GM12891 (cell line): ENCODE measurements around the gene MAEA.
A peak's percentile ranks its signal among the peaks of the same experiment; 100 is the strongest.
"Not testable (repeated sequence)": the region's sequence is repeated elsewhere in the genome, so short reads cannot be mapped to it uniquely, and the experiment has no call there.

ENCODE experiments used
- DNase-seq: peaks from one replicate; pipeline ENCODE4 v3.0.0; 2011; ENCODE audit warnings: low spot score; ENCODE audit not compliant: insufficient read length
- FAIRE-seq: peaks from 2 replicates; lab custom pipeline; 2011; peaks lifted over from hg19 to GRCh38; lab: Jason Lieb, UNC
- PAX5 ChIP-seq: IDR thresholded peaks from 2 replicates; pipeline ENCODE4 v1.6.1; 2011; ENCODE audit warnings: low read length, moderate library complexity, mild to moderate bottlenecking; ENCODE audit not compliant: insufficient read depth, severe bottlenecking
- POLR2A ChIP-seq: IDR thresholded peaks from 2 replicates; pipeline ENCODE4 v1.6.1; 2011; ENCODE audit warnings: low read depth, low read length, control low read depth
- POLR2AphosphoS5 ChIP-seq: IDR thresholded peaks from 2 replicates; pipeline ENCODE4 v1.6.1; 2011; ENCODE audit warnings: low read depth, low read length, control low read depth
- POU2F2 ChIP-seq: IDR thresholded peaks from 2 replicates; pipeline ENCODE4 v1.6.1; 2011; ENCODE audit warnings: low read depth, mild to moderate bottlenecking, control low read depth, low read length, moderate library complexity
- SPI1 ChIP-seq: IDR thresholded peaks from 2 replicates; pipeline ENCODE4 v1.6.1; 2011; ENCODE audit warnings: low read depth, low read length, control low read depth
- TAF1 ChIP-seq: IDR thresholded peaks from 2 replicates; pipeline ENCODE4 v1.6.1; 2011; ENCODE audit warnings: low read depth, low read length, control low read depth

MAEA gene

DNA sequence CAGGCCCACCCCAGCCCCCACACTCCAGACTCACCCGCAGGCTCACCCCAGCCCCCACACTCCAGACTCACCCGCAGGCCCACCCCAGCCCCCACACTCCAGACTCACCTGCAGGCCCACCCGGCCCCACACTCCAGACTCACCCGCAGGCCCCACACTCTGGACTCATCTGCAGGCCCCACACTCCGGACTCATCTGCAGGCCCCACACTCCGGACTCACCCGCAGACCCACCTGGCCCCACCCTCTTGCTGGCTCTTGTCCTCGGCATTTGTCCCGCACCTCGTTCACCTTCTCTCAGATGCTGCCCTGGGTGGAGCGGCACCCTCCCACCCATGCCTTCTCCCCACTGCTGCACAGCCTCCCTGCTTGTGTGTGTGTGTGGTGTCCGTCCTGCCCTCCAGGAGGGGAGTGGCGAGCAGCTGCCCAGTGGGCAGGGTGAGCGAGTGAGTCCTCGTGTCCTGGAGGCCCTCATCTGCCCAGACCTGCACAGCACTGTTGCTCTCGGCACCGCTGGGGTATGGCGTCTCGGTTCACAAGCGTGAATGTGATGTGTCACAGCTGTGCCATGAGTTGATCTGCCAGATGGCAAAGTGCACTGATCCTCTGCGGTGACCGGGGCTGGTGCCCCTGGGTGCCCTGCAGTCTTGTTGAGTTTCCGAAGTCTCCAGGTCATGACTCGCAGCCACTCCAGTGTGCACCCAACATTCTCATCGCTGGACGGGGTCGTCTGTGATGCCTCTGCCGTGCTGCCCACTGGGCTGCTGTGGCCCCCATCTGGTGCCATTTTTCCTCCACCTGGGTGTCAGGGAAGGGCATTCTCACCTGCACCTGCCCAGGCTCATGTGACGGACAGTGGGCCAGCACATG lies 27.7 kb downstream of the MAEA start:
- FAIRE-seq (no peak), DNase-seq (no peak)
- TF ChIP-seq PAX5: no peak
- TF ChIP-seq POLR2AphosphoS5: no peak
- no peak for TF ChIP-seq POLR2A
- TF ChIP-seq TAF1: no peak
- TF ChIP-seq SPI1: no peak
- TF ChIP-seq POU2F2: no peak

DNA sequence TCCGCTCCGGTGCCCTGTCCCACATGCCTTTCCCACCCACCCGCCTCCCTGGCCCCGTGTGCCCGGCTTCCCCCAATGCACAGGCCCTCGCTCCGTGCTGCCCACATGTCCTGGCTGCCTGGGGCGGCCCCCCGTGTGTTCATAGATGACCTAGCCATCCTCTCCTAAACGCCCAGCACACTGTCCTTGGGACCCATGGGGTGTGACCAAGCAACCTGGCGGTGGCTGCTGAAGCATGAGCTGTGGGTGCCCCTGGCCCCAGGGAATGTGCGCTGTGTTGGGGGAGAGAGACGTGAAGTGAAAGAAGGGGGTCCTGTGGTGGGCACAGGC lies 28.3 kb downstream of the MAEA start:
- no peak for TF ChIP-seq SPI1
- TF ChIP-seq POLR2AphosphoS5: no peak
- TF ChIP-seq POLR2A: no peak
- TF ChIP-seq POU2F2: no peak
- TF ChIP-seq TAF1: no peak
- no peak for TF ChIP-seq PAX5
- no peak for FAIRE-seq

DNA sequence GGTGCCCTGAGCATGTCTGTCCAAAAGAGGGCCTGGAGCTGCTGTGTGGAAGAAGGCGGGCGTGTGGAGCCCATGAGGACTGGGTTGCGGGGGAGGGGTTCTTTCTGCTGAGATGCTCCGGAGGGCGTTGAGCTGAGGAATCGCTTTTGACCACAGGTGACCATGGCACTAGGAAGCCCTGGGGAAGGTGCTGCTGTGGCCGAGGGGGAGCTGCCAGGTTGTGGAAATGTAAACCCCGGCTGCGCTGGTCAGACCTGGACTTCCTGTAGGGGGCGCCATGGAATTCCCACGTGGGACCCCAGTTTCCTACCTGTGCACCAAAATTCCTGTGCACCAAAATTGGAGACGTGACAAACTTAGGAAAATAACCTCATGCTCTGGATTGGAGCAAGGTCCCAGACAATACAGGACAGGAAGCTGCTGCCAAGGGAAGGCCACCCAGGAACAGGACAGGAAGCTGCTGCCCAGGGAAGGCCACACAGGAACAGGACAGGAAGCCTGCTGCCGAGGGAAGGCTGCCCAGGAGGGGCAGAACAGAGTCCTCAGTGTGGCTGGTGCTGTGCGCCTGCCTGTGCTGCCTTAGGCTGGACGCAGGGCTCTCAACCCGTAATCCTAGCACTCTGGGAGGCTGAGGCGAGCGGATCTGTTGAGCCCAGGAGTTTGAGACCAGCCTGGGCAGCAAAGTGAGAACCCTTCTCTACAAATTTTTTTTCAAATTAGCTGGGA lies 29.0 kb downstream of the MAEA start:
- FAIRE-seq (no peak), DNase-seq (no peak)
- TF ChIP-seq PAX5 (no peak), SPI1 (no peak), POLR2AphosphoS5 (no peak), POLR2A (no peak), POU2F2 (no peak), TAF1 (no peak)

More for the DNA sequence above, 28.3 kb downstream of the MAEA start:
- no peak for DNase-seq

DNA sequence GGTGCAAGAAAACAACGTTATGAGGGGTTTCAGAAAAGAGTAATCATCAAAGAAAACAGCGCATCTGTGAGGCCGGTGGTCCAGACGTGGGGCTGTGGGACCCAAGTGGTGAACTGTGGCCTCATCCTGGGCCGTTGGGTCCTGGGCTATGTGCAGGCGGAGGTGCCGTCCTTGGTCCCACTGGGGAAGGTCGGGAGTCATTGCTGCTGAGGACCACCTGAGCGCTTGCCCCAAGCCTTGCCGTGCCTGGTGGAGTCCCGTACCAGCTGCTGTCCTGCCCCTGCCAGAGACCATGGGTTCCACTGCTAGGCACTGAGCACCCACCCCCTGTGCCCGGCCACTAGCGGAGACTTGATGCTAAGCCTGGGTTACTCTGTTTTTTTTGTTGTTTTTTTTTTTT lies 31.8 kb downstream of the MAEA start:
- FAIRE-seq: no peak
- TF ChIP-seq POLR2A: no peak
- TF ChIP-seq POLR2AphosphoS5: no peak
- no peak for TF ChIP-seq SPI1
- no peak for TF ChIP-seq POU2F2
- TF ChIP-seq TAF1: no peak
- no peak for TF ChIP-seq PAX5
- no peak for DNase-seq

DNA sequence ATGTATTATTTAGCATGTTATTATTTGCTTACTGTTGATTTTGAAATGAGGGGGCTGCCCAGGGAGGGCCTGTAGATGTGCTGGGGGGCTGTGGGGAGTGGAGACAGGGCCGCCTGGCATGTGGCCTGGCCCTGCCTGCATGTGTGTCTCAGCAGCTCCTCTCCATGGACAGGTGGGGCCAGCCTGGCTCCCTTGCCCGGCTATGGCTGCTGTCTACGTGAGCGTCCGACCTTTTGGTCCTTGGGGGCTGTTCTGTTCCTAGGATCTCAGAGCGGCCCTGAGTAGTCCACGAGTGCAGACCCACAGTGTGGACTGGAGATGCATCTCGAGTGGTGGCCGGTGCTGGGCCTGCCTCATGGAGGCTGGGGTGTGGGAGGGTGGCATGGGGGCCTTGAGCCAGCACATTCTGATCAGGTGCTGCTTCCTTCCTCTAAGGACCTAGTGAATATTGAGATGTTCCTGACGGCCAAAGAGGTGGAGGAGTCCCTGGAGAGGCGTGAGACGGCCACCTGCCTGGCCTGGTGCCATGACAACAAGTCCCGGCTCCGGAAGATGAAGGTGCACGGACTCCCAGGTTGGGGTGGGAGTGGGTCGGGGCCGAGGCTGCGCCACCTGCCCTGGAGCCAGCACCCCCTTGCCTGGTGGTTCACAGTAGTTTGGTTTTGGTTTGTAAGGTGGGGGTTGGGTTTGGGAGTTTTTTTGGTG lies 32.4 kb downstream of the MAEA start:
- DNase-seq (no peak), FAIRE-seq (no peak)
- TF ChIP-seq SPI1 (no peak), TAF1 (no peak), PAX5 (no peak), POLR2AphosphoS5 (no peak), POU2F2 (no peak), POLR2A (no peak)

DNA sequence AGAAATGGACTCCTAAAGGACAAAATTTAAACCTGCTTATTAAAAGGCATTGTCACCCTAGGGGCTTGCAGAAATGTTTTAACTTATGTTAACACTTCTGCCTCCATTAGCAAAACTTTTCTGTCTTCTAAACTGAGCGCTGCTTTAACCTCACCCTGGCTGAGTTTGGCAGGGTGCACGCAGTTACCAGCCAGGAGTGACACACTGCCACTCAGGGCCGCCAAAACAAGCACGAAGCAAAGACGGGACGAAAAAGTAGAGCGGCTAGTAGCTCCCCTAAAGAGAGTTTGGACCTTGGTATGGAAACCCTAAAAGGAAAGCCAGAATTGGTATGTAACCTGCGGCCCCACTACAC lies 33.6 kb downstream of the MAEA start:
- TF ChIP-seq POU2F2 (no peak), POLR2AphosphoS5 (no peak), SPI1 (no peak), PAX5 (no peak), TAF1 (no peak), POLR2A (no peak)
- DNase-seq: no peak
- no peak for FAIRE-seq

DNA sequence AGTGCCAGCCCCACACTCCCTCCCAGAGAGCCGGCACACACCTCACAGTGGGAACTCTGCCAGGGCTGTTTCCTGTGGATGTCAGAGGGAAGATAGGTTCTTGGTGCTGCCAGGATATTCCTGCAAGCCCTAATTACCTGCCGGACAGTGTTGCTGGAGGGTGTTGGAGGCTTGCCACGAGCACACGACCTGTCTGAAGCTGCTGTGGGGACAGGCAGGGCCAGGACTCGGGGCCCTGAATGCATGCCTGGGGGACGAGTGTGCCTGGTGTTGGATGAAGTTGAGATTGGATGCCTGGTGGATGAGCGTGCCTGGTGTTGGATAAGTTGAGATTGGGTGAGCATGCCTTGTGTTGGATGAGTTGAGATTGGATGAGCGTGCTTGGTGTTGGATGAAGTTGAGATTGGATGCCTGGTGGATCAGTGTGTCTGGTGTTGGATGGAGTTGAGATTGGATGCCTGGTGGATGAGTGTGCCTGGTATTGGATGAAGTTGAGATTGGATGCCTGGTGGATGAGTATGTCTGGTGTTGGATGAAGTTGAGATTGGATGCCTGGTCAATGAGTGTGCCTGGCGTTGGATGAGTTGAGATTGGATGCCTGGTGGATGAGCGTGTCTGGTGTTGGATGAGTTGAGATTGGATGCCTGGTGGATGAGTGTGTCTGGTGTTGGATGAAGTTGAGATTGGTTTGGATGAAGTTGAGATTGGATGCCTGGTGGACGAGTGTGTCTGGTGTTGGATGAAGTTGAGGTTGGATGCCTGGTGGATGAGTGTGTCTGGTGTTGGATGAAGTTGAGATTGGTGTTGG lies 34.1 kb downstream of the MAEA start:
- FAIRE-seq: peak; percentile 43
- DNase-seq: no peak
- TF ChIP-seq POLR2AphosphoS5 (no peak), POU2F2 (no peak), SPI1 (no peak), TAF1 (no peak), PAX5 (no peak), POLR2A (no peak)

DNA sequence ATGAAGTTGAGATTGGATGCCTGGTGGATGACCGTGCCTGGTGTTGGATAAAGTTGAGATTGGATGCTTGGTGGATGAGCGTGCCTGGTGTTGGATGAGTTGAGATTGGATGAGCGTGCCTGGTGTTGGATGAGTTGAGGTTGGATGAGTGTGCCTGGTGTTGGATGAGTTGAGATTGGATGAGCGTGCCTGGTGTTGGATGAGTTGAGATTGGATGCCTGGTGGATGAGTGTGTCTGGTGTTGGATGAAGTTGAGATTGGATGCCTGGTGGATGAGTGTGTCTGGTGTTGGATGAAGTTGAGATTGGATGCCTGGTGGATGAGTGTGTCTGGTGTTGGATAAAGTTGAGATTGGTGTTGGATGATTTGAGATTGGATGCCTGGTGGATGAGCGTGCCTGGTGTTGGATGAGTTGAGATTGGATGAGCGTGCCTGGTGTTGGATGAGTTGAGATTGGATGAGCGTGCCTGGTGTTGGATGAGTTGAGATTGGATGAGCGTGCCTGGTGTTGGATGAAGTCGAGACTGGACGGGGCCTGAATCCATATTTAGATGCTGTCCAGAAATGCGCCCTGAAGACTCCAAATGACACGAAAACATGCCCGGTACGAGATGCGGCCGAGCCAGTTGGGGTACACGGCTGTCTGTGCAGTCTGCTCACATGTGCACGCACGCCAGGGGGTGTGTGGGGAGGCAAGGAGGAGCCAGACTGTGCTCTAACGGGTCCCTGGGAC lies 34.9 kb downstream of the MAEA start:
- not testable (repeated sequence) for FAIRE-seq, DNase-seq
